HG03039 (cell line): Measurements from ENCODE around the gene GRAMD2A.

Source experiments
- ATAC-seq: cut with Tn5 transposase; IDR thresholded peaks from one replicate; pipeline ENCODE4 v1.9.1; 2021; ENCODE audit warnings: mild to moderate bottlenecking, moderate library complexity; ENCODE audit not compliant: unreplicated experiment

GRAMD2A gene

DNA sequence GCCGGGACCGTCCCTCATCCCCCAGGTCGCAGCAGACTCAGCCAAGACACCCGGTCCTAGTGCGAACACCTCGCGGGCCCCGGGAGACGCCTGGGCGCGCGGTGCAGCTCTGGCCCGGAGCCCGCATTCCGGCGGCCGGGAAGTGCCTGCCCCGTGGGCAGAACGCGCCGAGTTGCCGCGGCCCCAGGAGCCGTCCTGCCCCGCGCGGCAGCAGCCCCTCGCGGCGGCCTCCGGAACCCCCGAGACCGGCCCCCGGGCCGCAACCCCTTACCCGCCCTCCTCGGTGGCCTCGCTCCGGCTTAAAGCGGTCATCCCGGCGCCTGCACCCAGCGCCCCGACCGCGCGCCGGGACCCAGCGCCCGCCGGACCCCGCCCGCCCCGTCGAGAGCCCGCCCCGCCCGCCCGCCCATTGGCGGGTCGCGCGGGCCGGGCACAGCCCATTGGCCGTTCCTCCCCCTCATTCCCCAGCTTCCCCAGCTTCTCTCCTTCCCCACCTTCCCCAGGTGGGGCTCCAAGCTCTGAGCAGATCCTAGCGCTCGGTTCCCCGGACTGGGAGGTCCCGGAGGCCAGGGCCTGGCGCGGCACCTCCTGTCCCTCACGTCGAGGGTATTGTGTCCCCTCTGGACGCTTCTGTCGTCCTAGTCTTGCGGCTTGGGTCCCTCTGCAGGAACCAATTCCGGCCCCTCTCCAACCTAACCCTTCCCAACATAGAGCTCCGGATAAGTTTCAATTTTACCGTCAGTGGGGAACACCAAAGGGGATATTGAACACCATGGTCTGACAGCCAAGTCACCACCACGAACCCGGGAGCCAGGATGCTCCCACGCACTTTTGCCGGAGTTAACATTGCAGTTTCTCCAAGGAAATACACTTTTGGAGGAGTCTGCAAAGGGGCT is at the start of gene GRAMD2A:
Gene GRAMD2A, minus strand, starts transcription at position 328 of the 896 bp plus-strand sequence.
- no peak for ATAC-seq

DNA sequence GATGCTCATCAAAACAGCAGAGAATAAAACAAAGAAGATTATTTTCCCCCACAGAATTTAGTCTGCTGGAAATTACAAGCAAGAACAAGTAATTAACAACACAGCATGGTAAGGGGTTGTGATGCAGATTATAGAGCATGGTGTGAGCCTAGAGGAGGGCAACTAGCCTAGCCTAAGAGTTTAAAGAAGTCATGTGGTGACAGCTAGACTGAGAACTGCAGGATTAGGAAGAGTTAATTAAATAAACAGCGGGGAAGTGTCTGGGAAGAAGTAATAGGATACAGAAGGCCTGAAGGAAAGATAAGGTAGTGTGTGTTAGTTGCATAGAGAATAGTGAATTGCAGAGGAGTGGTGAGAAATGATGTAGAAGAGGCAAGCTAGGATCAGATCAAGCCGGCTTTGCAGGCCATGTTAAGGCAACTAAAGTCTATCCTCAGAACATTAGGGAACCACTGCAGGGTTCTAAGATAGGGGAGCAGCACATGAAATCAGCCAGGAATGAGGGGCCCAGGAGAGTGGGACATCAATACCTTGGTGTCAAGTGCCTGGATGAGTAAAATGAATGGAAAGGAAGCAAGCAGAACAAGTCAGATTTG is 45.3 kb upstream of the GRAMD2A start:
- ATAC-seq, result no peak

DNA sequence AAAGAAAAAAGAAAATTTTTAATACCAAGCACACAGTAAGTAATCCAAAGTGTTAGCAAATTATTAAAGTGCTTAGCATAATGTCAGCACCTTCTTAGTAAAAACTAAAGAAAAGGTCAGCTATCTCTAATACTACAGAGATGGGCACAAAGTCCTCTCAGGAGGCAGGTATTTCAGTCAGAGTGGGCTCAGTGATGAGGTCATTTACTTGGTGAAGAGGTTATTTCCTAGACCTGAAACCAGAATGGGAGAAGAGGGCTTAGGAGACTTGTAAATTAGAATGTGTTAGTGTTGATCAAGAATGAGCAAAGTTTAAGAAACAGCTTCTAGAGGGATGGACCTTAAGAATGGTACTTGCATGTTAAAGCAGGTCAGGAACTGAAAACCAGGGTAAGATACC is 42.1 kb upstream of the GRAMD2A start:
- no peak for ATAC-seq

DNA sequence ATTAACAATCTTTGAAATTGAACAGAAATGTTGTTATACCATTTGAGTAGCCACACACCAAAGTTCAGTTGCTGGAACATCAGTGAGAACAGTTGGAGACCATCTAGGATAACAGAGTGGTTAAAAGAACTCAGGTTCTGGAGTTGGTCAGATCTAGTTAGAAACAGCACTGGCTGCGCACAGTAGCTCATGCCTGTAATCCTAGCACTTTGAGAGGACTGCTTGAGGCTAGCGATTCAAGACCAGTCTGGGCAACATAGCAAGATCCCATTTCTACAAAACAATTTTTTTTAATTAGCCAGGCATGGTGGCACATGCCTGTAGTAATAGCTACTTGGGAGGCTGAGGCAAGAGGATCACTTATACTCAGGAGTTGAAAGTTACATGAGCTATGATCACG is 41.0 kb upstream of the GRAMD2A start:
- no peak for ATAC-seq

DNA sequence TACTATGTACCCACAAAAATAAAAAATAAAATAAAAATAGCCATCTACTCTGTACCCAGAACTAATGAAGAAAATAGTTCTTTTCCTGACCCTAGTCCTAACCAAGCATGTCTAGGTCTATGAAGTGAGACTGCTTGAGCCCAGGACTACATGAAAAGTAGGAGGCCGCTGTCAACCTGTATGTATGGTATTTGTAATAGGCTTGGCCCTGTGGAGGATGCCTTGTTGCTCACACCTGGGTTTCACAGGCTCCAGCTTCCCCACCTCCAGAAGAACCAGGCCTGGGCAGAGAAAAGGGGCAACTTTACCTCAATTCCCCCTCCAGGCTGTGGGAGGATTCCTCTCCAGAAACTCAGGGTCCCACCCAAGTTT is 40.3 kb upstream of the GRAMD2A start:
- ATAC-seq, result peak; percentile 6

DNA sequence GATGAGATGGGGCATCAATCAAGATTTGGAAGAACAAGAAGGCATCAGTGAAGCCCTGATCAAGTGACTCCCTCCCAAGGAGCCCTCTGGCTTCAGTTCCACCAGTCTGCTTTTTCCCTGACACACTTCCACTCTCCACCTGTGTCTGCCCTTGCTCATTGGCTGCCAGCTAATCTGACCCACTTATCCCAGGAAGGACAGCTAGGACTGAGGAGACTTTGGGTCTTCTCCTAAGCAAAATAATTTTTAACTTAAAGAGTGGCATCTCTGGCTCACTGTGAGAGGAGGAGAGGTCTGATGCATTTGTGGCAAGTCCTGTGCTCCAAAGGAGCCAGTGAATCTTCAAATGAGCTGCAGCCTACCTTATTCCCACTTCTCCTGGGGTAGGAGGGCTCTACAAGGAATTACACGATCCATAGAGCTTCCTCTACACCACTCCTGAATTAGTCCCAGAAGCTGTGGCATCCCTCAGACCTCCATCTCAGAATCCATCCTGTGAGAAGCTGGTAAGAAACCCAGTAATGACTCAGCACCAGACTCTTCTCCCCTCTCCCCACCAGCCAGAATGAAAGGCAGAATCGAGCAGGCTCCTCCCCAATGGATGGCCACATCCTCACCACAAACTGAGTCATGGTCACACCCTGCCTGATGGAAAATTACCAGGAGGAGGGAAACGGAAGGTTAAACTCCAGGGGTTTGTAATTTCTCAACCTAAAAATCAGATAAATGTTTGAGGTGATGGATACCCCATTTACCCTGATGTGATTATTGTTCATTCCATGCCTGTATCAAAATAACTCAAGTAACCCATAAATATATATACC is 39.7 kb upstream of the GRAMD2A start:
- ATAC-seq, result peak; percentile 58

DNA sequence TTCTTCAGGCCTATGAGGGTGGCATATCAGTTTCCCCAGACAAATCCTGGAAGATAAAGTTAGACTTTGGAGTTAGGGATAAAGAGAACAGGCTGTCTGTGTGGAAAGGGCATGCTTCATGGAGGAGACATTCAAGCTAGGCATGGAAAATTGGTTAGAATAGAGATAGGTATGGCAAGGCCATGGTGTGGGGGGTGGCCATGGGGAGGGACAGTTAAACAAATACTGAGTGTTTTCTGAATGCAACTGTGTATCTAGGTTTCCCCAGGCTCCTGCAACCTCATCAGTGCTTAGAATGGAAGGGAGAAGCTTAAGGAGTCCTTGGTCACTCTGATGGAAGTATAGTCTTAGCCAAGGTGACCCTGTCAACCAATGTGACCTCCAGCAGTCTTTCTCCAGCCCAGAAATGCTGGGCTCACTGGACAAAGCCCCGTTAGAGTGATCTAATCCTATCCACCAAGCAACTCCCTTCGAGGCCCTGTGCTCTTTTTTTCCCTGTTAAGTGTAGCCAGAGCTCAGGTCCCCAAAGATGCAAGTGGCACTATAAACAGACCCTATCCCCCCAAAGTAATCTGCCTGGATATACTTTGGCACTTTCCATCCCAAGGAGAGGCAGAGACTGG is 38.9 kb upstream of the GRAMD2A start:
- ATAC-seq, result no peak

DNA sequence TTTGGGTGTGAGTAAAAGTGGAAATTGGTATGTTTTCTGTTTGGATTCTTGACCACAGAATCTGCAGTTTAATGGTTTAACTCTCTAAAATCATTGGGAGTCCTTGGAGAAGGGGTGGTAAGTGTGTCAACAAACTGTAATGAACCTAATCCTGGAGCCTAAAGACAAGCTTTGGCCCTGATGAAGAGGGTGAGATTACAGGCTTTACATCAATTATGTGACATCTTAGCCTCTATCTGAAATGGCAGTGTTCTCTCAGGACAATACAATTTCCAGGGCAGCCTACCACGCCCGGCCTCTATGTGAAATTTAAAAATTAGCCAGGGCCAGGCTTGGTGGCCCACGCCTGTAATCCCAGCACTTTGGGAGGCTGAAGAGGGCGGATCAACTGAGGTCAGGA is 37.7 kb upstream of the GRAMD2A start:
- no peak for ATAC-seq

DNA sequence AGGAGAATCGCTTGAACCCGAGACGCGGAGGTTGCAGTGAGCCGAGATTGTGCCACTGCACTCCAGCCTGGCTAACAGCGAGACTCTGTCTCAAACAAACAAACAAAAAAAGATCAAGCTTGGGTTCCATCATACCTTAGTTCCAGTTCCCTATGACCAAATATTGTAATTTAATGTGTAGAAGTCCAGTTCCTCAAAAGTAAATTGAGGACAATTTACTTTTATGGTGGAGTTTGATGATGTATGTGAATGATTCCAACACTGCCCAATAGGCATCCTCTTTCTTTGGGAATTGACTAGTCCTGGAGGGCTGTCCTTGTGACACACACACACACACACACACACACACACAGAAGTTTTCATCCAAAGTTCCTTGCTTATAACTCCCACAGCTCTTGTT is 36.2 kb upstream of the GRAMD2A start:
- ATAC-seq, result no peak

DNA sequence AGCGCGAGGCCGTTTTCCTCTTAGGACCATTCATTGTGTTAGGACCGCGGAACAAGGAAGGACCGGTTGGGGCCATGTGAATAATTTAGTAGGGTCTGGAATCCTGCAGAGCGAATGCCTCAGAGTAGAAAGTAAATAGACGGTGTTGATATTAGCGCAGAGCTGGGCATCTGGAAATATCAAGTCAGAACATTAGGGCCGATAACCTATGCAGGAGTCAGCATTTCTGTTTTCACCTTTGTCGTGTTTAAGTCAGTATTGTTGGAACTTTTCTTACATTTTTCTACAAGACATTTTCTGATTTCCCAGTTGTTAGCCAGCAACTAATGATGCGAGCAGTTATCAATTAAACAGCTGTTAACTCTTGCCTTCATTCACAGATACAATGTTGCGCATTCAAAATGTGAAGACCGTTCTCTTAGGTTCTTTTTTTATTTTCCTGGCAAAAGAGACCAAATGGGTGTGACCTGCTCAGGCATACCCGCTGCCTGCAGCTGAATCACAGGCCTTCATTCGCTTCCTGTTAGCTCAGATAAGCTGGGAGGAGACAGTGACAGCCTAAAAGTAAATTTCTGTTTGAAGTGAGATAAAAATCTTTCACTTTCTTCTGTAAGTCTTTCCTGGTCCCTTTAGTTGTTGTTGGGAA is 34.4 kb upstream of the GRAMD2A start:
- ATAC-seq, result no peak

DNA sequence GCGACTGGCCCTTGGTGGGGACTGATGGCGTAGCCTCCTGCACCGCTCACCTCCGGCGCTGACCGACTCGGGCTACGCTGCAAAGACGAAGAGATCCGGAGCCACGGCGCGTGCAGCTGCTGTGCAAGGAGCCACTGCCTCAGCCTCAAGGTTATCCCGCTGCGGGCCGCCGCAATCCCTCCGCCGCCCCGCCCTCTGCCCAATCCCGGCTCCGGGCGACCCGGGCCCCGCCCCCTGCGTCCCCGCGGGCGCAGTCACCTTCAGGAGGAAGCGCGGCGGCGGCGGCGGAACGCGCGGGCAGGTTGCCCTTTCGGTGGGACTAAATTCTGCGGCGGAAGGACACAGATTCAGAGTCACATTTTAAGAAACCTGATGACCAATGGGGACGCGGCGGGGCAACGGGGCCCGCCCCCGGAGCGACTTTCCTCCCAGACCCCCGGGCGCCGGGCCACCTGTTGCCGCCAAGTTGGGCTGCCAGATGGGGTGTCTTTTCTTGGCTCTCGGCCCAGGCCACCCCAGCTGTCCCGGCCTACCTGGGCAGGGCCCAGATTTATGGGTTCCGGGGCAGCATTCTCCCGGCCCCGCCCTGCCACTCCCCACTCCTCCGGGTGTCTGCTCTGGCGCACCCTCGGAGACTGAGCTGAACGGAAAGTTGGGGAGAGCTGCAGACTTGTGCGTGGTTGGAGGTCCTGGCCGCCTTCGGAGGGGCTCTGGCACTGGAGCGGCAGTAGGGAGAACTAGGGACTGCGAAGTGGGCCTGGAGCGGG is 33.7 kb upstream of the GRAMD2A start, which contains the start of gene PKM:
Gene PKM, minus strand, starts transcription at position 125 of the 767 bp plus-strand sequence. CDS start 12,093 bp downstream, outside the sequence.
- ATAC-seq, result peak; percentile 38

DNA sequence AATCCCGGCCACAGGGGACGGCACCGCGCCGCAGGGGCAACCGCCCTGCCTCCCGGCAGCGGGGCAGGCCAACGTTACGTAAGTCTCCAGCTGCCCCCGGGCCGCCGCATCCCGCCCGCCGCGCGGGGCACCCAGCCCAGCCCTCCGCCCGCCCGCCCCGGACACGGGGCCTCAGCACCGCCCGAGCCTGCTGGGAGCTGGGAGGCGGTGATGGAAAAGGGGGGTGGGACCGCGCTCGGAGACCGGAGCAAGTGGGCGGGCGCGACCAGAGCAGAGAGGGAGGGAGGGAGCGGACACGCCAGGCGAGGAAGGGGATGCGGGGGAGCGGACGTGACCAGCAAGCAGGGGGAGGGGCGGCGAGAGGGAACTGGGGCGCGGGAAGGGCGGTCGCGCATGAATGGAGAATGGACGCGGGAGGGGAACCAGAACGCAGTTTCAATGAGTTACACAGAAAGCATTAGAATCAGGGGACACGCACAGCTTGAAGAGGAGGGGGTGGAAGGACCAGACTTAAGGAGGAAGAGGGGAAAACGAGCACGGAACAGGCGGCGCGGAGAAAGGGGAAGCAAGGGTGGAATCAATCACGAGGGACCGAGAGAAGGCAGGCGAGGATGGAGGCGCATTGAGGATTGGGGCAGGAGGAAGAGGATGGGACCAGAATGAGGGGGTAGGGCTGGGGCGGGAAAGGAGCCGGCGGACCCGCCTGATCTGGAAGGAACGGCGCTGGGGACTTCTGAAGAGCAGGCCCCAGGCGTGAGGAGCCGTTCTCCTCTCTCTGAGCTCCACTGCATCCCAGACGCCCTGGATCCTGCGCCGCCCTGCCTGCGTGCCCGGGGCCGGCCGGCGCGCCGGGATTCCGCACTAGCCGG is 32.8 kb upstream of the GRAMD2A start:
- no peak for ATAC-seq

DNA sequence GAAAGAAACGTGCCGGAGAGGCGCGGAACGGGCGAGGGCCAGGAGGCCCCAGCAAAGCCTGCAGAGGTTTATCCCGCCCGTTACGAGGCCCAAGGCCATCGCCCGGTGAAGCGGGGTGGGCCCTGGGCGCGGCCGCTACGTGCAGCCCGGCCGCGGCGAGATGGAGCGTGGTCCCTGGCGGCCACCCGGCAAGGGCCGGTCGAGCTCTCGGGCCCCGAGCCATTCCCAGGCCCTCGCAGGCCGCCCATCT is 32.3 kb upstream of the GRAMD2A start:
- no peak for ATAC-seq

DNA sequence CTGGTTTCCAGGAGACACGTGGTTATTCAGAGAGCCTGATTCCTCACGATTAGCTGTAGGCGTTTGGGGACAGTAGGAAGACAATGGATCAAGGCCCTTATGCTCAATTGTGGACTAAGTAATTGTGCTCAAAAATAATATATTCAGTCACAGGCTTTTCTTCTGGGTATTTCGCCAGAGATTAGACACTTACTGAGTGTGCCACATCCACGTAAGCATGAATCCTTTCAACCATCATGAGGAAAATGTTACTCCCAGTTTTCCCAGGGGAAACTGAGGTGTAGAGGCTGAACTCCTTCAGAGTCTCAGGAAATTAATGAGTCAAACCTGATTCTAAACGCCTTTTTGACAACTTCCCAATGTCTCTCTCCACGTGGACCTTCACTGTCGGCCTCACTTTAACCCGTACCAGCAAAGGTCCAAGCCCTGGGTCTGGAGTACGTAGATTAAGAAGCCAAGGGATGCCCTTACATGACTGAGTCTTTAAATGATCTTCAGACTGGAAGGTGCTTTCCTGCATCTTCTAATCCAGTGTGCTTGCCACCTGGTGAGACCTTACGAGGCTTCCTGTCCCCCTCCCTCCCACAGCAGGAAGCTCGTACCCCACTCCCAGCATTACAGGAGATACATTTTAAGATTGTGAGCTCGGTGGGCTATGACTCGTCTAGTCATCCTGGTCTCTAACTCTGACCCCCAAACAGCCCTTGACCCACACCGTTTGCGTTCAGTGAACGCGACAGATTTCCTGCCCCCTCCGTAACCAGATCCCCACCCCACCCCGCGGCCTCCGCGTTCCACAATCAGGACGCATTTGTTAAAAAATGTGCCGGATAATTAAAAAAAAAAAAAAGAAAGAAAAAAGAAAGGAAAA is 31.7 kb upstream of the GRAMD2A start:
- no peak for ATAC-seq

DNA sequence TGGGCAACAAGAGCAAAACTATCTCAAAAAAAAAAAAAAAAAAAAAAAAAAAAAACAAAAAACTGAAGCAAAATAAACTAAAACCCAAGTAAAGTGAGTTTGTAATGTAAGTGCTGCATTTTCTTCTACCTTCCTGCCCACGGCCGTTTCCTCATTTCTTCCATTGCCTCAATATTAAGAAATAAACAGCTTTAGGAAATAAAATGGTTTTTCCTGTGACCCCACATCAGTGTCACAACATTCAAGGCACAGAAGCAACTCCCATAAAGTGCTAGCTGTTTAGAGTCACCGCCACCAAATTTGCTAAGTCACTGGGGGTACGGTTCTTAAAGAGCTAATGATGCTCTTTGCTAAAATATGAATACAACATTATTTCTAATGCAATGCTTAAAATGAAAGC is 30.1 kb upstream of the GRAMD2A start:
- ATAC-seq, result no peak

DNA sequence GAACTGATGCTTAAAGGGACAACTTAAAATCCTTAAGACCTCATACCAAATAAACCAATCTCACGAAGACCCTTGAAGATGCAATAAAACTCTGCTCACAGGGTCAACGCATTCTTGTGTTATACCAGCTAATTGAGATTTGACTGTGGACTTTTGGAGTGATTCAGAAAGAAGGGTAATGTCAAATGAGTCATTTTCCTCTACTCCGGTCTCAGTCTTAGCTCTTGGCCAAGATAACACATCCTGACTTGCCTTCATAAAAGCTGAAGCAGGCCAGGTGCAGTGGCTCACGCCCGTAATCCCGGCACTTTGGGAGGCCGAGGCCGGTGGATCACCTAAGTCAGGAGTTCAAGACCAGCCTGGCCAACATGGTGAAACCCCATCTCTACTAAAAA is 29.6 kb upstream of the GRAMD2A start:
- ATAC-seq, result no peak

DNA sequence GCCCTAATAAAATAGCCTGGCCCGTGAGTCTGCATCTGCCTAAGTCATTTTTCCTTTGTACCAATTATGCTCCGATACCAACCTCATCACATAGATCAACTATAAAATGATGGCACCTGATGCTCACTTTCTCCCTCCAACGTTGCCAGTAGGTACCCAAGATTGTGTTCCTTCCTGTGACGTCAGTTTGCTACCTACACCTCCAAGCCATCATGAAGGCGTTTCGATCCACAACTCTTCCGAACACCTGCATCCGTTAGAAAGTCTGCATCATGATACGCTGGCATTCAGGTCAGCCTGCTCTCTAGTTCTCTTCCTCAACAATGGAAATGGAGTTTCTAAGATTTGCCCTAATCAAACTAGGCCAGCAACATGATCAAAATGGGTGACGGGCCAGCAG is 25.7 kb upstream of the GRAMD2A start:
- no peak for ATAC-seq

DNA sequence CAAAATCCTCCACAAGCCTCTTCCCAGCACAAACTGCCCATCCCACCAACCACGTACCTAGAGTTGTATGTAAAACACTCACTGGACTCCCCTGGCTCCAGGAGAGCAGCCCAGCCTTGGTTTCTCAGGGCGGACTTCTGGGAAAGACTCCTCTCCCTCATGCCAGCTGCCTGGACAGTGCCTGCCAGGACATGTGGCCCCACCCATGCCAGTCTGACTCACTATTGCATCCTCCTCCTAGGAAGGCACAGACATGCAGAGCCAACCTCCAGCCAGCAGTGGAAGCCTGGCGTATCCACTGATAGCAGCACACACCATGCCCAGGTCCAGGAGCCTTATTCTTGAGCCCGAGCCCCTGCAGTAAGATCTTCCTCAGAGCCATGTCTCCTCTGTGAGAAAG is 24.8 kb upstream of the GRAMD2A start:
- ATAC-seq, result no peak
